ENCODE measurements around the gene ITPA. TPM values are rescaled to one million over a fixed set of nuclear protein-coding genes. Genes with fewer than 3 reads are reported as not detected.

ITPA gene
- total RNA-seq, 4 donors from 2014 or later, result 39.4 to 62.4 (median 50.5) TPM

DNA sequence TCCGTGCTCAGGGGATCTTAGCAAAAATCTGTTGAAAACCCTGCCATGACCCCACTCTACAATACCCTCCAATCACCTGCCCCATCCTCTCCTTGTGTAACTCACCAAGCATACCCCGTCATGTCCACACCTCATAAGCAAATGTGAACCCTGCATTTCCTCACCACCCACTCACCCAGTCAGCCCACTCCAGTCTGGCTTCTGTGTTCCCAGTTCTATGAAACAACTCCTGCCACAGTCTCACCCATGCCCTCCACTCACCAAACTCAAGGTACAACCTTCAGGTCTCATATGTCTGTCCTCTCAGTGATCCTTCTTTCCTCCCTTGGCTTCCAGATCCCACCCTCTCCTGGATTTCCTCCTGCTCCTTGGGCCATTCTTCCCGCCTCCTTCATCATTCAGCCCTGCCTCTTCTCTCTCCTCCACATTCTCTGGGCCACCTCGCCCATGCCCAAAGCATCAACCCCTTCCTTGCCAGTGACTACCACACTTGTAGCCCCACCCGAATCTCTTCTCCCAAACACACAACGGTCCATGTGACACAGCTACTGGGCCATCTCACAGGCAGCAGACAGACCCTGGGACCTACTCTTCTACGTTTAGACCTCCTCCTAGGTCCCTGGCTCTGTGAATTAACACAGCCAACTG is 13.6 kb upstream of the ITPA start:
- 84% methylated on average over 7 of the region's 7 CpGs for WGBS, 2 donors
- H3K36me3 ChIP-seq, result peaks cover 4 to 97% (median 36%) of the 10 kb centered on the region in 3 donors
- H3K27me3 ChIP-seq, result no peaks in the 10 kb centered on the region
- H3K9me3 ChIP-seq, result no peaks in the 10 kb centered on the region
- H3K4me1 ChIP-seq, result no peaks in the 10 kb centered on the region
- H3K27ac ChIP-seq, result no peak overlapping the region
- DNase-seq (ENCODE audit: low spot score in 2 of 2), result no peak
- TF ChIP-seq, protein P1, sequence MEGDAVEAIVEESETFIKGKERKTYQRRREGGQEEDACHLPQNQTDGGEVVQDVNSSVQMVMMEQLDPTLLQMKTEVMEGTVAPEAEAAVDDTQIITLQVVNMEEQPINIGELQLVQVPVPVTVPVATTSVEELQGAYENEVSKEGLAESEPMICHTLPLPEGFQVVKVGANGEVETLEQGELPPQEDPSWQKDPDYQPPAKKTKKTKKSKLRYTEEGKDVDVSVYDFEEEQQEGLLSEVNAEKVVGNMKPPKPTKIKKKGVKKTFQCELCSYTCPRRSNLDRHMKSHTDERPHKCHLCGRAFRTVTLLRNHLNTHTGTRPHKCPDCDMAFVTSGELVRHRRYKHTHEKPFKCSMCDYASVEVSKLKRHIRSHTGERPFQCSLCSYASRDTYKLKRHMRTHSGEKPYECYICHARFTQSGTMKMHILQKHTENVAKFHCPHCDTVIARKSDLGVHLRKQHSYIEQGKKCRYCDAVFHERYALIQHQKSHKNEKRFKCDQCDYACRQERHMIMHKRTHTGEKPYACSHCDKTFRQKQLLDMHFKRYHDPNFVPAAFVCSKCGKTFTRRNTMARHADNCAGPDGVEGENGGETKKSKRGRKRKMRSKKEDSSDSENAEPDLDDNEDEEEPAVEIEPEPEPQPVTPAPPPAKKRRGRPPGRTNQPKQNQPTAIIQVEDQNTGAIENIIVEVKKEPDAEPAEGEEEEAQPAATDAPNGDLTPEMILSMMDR (IDR thresholded peaks at IDR 0.05), result no peak
- no peak for TF ChIP-seq EP300 (IDR thresholded peaks at IDR 0.05)
- no peak for TF ChIP-seq POLR2A (IDR thresholded peaks at IDR 0.05)
- H3K4me3 ChIP-seq, result no peak overlapping the region

DNA sequence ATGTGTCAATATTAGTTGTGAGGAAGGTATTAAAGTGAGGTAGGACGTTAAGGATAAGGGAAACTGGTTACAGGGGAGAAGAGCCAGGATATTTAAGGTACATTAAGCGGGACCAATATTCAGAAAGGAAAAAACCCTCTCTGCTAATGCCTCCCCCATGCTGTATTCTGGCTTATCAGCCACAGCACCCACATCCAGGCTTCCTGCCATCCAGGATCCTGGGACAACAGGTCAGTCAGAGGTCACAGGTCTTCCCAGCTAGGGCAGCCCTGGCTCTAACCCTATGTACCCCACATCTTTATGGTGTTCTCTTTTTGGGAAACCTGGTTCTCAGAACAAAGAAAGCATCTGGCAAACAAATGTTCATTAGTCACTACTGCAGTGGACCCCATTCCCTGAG is 10.1 kb upstream of the ITPA start:
- Histone ChIP-seq H3K9me3 (no peaks in the 10 kb centered on the region), H3K27me3 (no peaks in the 10 kb centered on the region), H3K4me3 (no peak overlapping the region), H3K4me1 (peaks cover 0 to 14% (median 6%) of the 10 kb centered on the region in 4 donors), H3K27ac (no peak overlapping the region), H3K36me3 (peaks cover 4 to 86% (median 20%) of the 10 kb centered on the region in 3 donors)
- 48% methylated on average over 2 of the region's 2 CpGs for WGBS, 2 donors
- no peak for DNase-seq (ENCODE audit: low spot score in 2 of 2)
- TF ChIP-seq POLR2A (IDR thresholded peaks at IDR 0.05), result no peak
- no peak for TF ChIP-seq EP300 (IDR thresholded peaks at IDR 0.05)
- TF ChIP-seq, protein P1 (IDR thresholded peaks at IDR 0.05), result no peak

DNA sequence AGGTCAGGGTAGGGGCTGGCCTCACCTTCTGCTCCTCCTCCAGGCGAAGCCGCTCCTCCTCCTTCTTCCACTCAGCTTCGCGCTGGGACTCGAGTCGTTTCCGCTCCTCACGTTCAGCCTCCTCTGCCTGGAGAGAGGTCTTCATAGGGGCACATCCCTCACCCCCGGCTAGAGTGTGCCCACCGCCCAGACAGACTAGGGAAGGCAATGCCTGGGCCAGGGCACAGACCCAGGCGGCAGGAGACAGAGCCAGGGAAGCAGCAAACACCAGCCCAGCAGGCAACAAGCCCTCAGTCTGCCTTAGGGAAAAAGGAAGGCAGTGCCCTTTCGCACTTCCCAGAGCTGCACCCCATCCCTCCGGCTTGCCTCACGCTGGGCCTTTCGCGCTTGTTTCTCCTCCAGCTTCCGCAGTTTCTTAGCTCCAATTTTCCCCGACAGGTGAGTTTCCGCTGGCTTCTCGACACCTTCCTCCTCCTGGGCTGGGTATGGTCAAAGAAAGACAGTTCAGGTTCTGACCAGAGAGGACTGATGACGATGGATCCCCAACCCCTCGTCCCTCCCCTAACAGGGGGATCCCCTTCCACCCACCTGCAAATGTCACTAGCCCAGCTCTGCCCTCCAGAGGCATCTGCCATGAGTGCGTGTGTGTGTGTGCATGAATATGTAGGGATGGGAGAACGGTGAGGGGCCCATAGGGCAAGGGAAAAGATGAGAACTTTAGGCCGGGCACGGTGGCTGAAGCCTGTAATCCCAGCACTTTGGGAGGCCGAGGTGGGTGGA is 9.1 kb upstream of the ITPA start:
- Histone ChIP-seq H3K9me3 (no peaks in the 10 kb centered on the region), H3K4me3 (no peak overlapping the region), H3K27me3 (no peaks in the 10 kb centered on the region), H3K36me3 (peaks cover 0 to 76% (median 11%) of the 10 kb centered on the region in 3 donors), H3K27ac (no peak overlapping the region), H3K4me1 (peaks cover 0 to 14% (median 6%) of the 10 kb centered on the region in 4 donors)
- 87 to 93% methylated on average over 27 of the region's 27 CpGs for WGBS, 2 donors
- TF ChIP-seq EP300 (IDR thresholded peaks at IDR 0.05) (no peak), POLR2A (IDR thresholded peaks at IDR 0.05) (no peak)
- TF ChIP-seq, protein P1 (IDR thresholded peaks at IDR 0.05), result no peak
- no peak for DNase-seq (ENCODE audit: low spot score in 2 of 2)

DNA sequence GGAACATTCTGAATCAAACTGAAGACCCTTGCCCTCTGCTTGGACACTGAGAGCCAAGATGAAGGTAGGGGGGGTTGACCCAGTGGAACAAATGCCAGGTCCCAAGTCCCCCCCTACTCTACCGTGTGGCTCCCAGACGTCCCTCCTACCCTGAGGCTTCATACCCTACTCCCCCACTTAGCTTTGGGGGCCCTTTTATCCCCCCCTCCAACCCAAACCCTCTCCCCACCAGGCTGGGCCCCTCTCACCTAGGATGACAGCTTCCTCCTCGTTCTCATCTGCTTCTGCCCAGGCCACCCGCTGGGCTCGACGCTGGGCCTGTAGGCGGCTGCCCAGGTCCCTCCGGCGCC is 6.4 kb upstream of the ITPA start:
- peak overlapping the region in 2 of 4 donors; percentile 83 to 94 for H3K27ac ChIP-seq
- H3K4me1 ChIP-seq, result peaks cover 0 to 14% (median 6%) of the 10 kb centered on the region in 4 donors
- 40 to 47% methylated on average over 9 of the region's 9 CpGs for WGBS, 2 donors
- no peaks in the 10 kb centered on the region for H3K27me3 ChIP-seq
- TF ChIP-seq POLR2A (IDR thresholded peaks at IDR 0.05), result no peak
- TF ChIP-seq, protein P1 (IDR thresholded peaks at IDR 0.05), result no peak
- peak overlapping the region; percentile 64 to 89 (median 73) for H3K4me3 ChIP-seq
- H3K9me3 ChIP-seq, result no peaks in the 10 kb centered on the region
- peaks cover 0 to 50% (median 11%) of the 10 kb centered on the region in 3 donors for H3K36me3 ChIP-seq
- DNase-seq (ENCODE audit: low spot score in 2 of 2), result no peak
